Lower lobe of right lung (tissue), 2 donors: Measurements from ENCODE around the gene DACT3. TPM values are rescaled to one million over a fixed set of nuclear protein-coding genes. Genes with fewer than 3 reads are reported as not detected.
A peak's percentile ranks its signal among the peaks of the same experiment; 100 is the strongest.

ENCODE experiments used
- ATAC-seq, 2 donors: fragments of 200-7000 bp; cut with Tn5 transposase; one replicate each; pipeline ENCODE4 v1.9.1; 2020 to 2022; ENCODE audit warnings: mild to moderate bottlenecking in 2 of 2, moderate library complexity in 2 of 2
- DNase-seq: peaks from one replicate; pipeline ENCODE4 v3.0.0-alpha.2; 2020
- H3K27ac ChIP-seq: fragments of 200-600 bp; one replicate; pipeline ENCODE4 v1.8.0; 2022
- H3K27me3 ChIP-seq: fragments of 200-600 bp; one replicate; pipeline ENCODE4 v1.8.0; 2022; ENCODE audit warnings: low read depth
- H3K36me3 ChIP-seq: fragments of 200-600 bp; one replicate; pipeline ENCODE4 v1.8.0; 2022; ENCODE audit warnings: mild to moderate bottlenecking
- H3K4me1 ChIP-seq: fragments of 200-600 bp; one replicate; pipeline ENCODE4 v1.8.0; 2022
- H3K4me3 ChIP-seq: fragments of 200-600 bp; one replicate; pipeline ENCODE4 v1.8.0; 2022; ENCODE audit warnings: mild to moderate bottlenecking
- H3K9me3 ChIP-seq: fragments of 200-600 bp; one replicate; pipeline ENCODE4 v1.8.0; 2022
- intact Hi-C: fragments of 100-400 bp; cut with DNase I; formaldehyde crosslinking; loops from one replicate; pipeline ENCODE4 v1.11.0; 2022
- total RNA-seq: library from RNA; stranded (reverse); fragmentation: NEBNext Ultra II Directional; extraction: Animal tissue kit (Norgen Biotek cat#: 25700); gene quantifications from one replicate; pipeline ENCODE4 v1.2.1, GENCODE V29; 2021
- TF ChIP-seq, protein P1 (sequence below): fragments of 200-600 bp; IDR thresholded peaks from one replicate; pipeline ENCODE4 v1.8.0; 2022; ENCODE audit warnings: antibody characterized with exemption, mild to moderate bottlenecking
- donor health status: DM: no; HTN: yes; CAD: no; lungs with severe emphysema.

Gene DACT3
- total RNA-seq, 1 donor from 2014 or later = 4.9 TPM

DNA sequence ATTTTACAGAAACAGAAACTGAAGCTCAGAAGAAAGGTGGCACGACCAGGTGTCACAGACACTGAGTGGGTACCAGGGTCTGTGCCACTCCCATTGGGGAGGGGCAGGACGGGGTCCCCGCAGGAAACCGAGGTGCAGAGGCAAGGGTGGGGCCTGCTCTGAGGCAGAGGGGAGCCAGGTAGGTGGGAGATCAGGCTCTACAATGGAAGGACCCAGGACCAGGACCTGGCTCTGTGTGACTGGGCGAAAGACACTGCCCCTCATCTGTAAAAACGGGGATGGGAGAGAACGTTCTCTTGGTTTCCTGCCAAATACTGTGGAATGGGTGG lies 38.9 kb downstream of the DACT3 start:
- TF ChIP-seq, protein P1, sequence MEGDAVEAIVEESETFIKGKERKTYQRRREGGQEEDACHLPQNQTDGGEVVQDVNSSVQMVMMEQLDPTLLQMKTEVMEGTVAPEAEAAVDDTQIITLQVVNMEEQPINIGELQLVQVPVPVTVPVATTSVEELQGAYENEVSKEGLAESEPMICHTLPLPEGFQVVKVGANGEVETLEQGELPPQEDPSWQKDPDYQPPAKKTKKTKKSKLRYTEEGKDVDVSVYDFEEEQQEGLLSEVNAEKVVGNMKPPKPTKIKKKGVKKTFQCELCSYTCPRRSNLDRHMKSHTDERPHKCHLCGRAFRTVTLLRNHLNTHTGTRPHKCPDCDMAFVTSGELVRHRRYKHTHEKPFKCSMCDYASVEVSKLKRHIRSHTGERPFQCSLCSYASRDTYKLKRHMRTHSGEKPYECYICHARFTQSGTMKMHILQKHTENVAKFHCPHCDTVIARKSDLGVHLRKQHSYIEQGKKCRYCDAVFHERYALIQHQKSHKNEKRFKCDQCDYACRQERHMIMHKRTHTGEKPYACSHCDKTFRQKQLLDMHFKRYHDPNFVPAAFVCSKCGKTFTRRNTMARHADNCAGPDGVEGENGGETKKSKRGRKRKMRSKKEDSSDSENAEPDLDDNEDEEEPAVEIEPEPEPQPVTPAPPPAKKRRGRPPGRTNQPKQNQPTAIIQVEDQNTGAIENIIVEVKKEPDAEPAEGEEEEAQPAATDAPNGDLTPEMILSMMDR = no peak
- DNase-seq = no peak
- intact Hi-C loops = no loop called here
- Histone ChIP-seq H3K9me3 (no peaks in the 10 kb centered on the region), H3K27ac (peak overlapping the region; percentile 71), H3K4me3 (peak overlapping the region; percentile 47), H3K4me1 (peaks cover 54% of the 10 kb centered on the region), H3K27me3 (no peaks in the 10 kb centered on the region), H3K36me3 (no peaks in the 10 kb centered on the region)
- no peak for ATAC-seq

DNA sequence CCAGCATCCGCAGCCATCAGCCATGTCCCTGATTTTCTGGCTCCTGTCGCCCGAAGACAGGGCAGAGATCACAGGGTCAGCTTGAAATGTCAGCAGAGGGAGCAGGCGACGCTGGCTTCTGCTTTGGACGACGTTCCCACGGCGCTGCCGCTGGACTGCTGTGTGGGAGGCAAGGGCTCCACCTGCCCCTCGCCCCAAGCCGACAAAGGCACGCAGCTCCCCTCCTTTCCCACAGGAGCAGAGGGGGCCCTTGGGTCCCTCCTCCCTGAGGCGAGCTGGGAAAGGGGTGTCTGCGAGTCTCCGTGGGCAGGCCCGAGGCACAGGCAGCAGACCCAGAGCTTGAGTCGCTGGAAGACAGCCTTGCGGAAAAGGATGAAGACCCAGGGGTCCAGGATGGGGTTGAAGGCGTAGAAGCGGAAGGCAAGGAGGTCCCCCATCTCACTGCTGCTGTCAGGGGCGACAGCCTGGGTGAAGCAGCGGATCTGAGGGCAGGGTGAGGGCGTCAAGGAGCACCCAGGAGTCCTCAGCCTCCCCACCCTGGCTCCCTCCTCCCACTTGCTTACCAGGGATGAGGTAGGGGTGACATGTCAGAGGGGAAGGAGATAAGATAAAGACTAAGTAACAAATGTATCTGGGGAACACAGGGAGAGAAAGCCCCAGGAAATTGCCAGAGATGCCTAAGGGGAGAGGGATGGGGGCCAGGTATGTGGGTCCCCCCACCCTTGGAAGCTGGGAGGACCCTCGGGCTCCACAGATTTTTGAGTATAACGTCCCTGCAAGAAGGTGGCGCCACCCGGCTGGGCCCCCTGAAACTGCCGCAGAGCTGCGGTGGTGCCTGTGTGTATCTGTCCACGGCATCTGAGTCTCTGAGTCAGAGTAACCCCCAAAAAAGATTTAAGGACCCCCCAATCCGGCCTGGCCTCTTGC lies 39.5 kb downstream of the DACT3 start:
- Histone ChIP-seq H3K27me3 (no peaks in the 10 kb centered on the region), H3K9me3 (no peaks in the 10 kb centered on the region), H3K36me3 (no peaks in the 10 kb centered on the region), H3K27ac (peak overlapping the region; percentile 71), H3K4me1 (peaks cover 53% of the 10 kb centered on the region), H3K4me3 (peak overlapping the region; percentile 47)
- TF ChIP-seq, protein P1 = no peak
- ATAC-seq (no peak), DNase-seq (peak; percentile 28)
- intact Hi-C loops = no loop called here

DNA sequence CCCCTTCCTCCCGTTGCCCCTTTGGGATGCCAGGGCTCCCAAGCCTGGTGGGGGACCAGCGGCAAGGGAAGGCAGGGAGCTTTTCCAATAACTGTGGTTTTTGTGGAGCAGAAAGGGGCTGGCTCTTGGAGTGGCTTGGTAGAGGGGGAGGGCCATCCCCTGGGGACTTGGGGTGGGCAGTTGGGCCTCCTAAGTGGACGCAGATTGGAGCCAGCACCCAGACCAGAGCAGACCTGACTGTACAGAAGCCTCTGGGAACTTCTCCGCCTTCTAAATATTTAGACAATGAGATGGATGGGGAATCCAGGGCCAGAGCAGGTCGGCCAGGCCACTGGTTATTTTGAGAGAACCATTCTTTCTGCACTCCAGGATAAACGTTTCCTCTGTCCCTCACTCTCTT lies 40.3 kb downstream of the DACT3 start:
- peak overlapping the region; percentile 47 for H3K4me3 ChIP-seq
- intact Hi-C loops = no loop called here
- H3K9me3 ChIP-seq = no peaks in the 10 kb centered on the region
- H3K36me3 ChIP-seq = no peaks in the 10 kb centered on the region
- peak overlapping the region; percentile 71 for H3K27ac ChIP-seq
- peaks cover 46% of the 10 kb centered on the region for H3K4me1 ChIP-seq
- H3K27me3 ChIP-seq = no peaks in the 10 kb centered on the region
- DNase-seq (no peak), ATAC-seq (no peak)
- TF ChIP-seq, protein P1 = no peak

DNA sequence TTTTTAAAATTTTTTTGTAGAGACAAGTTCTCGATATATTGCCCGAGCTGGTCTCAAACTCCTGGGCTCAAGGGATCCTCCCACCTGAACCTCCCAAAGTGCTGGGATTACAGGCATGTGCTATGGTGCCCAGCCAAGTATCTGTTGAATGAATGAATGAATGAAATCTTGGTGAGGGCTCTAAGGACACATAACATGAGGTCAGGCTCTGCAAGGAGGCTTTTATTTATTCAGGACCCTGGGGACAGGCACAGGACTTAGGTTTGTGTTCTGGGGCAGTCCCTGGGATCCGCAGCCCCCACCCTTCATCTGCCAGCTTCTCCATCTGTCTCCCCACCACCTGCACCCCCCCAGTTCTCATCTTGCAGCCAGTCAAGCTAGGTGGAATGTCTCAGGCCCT lies 40.7 kb downstream of the DACT3 start:
- Histone ChIP-seq H3K4me1 (peaks cover 42% of the 10 kb centered on the region), H3K36me3 (no peaks in the 10 kb centered on the region), H3K27ac (no peak overlapping the region), H3K9me3 (no peaks in the 10 kb centered on the region), H3K4me3 (no peak overlapping the region), H3K27me3 (no peaks in the 10 kb centered on the region)
- TF ChIP-seq, protein P1 = no peak
- no peak for DNase-seq
- intact Hi-C loops = no loop called here
- no peak for ATAC-seq

DNA sequence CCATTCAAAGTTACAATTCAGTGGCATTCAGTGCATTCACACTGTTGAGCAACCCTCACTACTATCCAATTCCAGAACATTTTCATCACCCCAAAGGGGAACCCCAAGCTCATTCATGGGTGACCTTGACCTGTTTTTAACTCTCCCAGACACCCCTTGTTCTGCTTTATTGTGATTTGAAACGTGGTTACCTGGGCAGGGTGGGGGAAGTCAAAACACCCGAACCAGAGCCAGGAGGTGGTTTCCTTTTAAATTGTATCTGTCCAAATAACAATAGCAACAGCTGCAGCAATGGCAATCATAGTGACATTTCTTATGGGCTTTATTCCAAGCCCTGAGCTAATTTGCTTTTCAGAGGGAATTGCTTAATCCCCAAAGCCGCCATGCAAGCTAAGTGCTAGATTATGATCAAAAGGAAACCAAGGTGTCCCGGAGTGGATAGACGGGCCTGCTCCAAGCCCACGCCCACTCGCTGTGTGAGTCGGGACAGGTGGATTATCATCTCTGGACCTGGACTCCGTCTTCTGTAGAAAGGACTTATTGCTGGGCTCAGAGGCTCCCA lies 42.2 kb downstream of the DACT3 start:
- H3K4me1 ChIP-seq = peaks cover 35% of the 10 kb centered on the region
- H3K27me3 ChIP-seq = no peaks in the 10 kb centered on the region
- no peaks in the 10 kb centered on the region for H3K36me3 ChIP-seq
- H3K9me3 ChIP-seq = no peaks in the 10 kb centered on the region
- DNase-seq = no peak
- intact Hi-C loops = no loop called here
- no peak overlapping the region for H3K4me3 ChIP-seq
- TF ChIP-seq, protein P1 = no peak
- H3K27ac ChIP-seq = no peak overlapping the region
- peak; percentile 38 to 50 for ATAC-seq
